HG02981 (cell line): Measurements from ENCODE around the gene VSX2.

Source experiments
- ATAC-seq: cut with Tn5 transposase; IDR thresholded peaks from one replicate; pipeline ENCODE4 v1.9.1; 2021; ENCODE audit warnings: mild to moderate bottlenecking, moderate library complexity; ENCODE audit not compliant: unreplicated experiment

VSX2 gene

DNA sequence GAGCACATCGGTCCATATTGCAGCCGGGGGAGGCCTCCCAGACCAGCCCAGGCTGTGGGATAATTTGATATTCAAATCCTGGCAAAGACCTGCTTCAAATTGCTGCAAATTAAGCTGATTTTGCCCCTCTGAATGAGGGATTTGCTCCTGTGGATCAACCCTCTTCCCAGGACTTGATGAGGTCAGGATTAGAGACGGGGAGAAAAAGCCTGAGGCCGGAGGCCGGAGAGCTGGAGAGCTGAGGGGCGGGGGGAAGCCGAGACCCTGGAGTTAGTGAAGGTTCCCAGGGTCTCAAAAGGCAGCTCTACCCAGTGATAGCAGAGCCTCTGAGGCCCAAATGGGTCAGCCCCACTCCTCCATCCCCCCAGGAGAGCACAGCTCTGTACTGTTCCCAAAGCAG lies 17.5 kb upstream of the VSX2 start:
- ATAC-seq = no peak

DNA sequence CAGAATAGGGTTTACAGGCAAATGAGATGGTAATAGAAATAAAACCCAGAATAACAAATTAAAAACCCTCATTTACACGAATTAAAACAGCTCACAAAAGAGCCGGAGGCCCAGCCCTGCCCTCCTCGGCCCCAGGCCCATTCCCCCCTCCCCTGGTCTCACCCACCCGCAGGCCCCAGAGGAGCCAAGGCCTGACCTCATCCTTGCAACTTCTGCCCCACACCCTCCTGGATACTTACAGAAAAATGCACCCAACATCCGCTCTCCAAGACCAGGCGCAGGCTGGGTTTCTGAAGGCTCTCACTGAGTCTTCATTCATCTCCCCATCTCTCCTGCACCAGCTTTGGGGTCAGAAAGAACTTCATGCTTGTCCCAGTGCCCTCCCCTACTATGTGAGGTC lies 16.2 kb upstream of the VSX2 start:
- ATAC-seq = no peak

GRCh38 chr14:74231784-74232183 lies 7.5 kb upstream of the VSX2 start:
- no peak for ATAC-seq

GRCh38 chr14:74235017-74235416 lies 4.2 kb upstream of the VSX2 start:
- ATAC-seq = no peak

GRCh38 chr14:74237441-74237840 lies 1.8 kb upstream of the VSX2 start:
- ATAC-seq = no peak

- no peak for ATAC-seq
These were observed 872 bp downstream of the VSX2 start for GRCh38 chr14:74239848-74240793.

DNA sequence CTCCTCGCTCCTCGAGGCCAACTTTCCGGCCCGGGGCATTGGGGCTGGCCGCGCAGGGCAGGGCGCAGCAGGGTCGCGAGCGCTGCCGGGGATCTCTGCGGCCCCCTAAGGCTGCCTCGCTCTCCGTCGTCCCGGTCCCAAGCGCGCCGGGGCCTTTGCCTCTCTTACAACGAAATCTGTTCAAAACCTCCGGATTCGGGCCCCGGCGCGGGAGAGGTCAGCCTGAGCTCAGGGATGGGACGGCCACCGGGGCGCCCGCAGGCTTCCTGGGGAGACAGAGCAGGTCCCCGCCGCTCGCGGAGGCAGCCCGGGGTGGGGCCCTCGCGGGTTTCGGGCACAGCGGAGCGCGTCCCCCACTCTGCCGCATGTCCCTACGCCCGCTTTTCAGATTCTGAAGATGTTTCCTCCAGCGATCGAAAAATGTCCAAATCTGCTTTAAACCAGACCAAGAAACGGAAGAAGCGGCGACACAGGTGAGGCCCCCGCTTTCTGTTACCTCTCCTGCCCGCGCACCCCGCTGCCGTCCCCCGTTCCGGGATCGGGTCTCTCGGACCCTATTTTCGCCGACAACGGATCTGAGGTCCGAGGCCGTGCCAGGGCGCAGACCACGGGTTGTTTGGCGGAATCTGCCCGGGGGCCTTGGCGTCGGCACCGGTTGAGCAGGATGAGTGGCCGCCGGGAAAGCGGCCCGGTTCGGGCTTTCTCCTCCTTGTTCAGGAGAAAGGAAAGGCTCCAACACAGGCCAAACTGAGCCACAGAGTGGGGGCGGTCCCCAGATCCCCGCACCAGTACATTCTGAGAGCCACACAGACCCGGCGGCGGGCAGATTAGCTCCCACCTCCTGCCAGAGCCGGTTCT lies 1.8 kb downstream of the VSX2 start:
- ATAC-seq = no peak

DNA sequence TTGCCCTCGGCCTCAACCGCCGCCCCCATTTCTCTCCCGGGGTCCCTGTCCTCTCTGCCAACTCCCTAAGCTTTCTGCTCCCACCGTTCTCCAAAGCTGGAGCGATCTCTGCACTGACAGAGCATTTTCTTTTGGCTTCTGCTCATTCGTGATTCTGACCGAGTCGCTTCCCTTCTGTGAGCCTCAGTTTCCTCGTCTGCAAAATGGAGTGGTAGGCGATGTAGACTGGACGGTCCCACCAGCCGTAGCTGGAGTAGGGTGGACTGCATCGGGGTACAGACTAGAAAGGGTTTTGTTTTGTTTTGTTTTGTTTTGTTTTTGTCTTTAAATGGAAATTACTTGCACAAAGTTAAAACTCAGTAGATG lies 2.4 kb downstream of the VSX2 start:
- ATAC-seq = no peak

- ATAC-seq = no peak
These were observed 3.0 kb downstream of the VSX2 start for GRCh38 chr14:74242021-74242779.

DNA sequence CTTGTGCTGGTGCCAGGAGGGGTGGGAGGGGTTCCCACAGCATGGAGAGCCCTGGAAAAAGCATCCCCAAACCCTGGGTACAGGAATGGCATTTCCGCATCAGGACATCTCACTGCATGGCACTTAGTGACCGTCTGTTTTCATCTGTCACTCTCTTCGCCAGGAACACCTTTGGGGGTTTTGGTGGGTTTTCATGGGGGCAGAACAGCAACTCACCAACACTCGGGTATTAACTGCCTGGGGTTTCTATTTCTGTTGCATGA lies 3.5 kb downstream of the VSX2 start:
- ATAC-seq = no peak

- ATAC-seq = no peak
These were observed 3.8 kb downstream of the VSX2 start for GRCh38 chr14:74243051-74243450.

DNA sequence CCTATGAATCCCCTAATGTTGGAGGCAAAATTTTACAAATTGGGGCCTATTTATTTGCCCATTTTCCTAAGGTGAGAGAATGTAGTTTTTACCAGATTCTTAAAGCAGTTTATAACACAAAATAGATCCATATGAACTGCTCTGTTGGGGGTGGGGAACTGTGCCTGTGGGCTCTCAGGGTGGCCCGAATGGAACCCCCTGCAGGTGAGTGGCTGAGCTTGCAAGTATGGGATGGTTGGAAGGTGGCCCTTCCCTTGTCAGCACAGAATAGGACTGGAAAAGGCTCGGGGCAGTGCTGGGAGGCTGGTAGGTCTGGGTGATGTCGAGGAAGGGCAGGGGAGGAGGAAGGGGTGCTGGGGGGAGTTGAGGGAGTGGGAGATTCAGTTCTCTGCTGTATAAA lies 4.9 kb downstream of the VSX2 start:
- no peak for ATAC-seq

DNA sequence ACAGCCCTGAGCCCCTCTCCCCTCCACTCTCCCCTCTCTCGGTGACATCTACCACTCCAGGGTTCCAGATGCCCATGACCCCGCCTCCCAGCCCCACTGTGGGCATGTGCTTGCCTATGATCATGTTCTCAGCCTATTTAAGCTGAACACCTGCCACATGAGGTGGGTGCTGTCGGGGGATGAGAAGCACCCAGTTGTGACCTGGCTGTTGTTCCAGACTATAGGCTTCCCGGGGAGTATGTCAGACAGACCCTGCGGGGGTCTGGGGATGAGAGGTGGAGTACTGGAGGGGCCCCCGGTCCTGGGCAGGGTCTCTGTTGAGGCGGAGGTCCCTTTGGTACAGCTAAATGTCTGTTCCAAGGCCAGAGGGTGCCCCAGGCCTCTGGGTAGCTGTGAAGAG lies 6.0 kb downstream of the VSX2 start:
- ATAC-seq = no peak

GRCh38 chr14:74246542-74246941 lies 7.3 kb downstream of the VSX2 start:
- no peak for ATAC-seq

DNA sequence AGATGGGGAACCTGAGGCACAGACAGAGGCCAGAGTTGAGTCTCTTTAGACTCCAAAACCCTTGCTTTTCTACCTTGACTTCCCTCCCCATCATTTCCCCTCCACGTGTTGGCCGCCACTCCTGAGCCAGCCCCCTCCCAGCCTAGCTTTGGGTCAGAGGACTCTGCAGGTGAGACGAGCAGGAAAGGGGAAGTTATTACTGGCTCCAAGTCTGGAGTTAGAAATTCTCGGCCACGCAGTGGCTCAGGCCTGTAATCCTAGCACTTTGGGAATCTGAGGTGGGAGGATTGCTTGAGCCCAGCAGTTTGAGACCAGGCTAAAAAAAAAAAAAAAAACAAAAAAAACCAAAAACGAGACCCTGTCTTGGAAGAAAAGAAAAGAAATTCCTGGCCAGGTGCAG lies 8.8 kb downstream of the VSX2 start:
- no peak for ATAC-seq

DNA sequence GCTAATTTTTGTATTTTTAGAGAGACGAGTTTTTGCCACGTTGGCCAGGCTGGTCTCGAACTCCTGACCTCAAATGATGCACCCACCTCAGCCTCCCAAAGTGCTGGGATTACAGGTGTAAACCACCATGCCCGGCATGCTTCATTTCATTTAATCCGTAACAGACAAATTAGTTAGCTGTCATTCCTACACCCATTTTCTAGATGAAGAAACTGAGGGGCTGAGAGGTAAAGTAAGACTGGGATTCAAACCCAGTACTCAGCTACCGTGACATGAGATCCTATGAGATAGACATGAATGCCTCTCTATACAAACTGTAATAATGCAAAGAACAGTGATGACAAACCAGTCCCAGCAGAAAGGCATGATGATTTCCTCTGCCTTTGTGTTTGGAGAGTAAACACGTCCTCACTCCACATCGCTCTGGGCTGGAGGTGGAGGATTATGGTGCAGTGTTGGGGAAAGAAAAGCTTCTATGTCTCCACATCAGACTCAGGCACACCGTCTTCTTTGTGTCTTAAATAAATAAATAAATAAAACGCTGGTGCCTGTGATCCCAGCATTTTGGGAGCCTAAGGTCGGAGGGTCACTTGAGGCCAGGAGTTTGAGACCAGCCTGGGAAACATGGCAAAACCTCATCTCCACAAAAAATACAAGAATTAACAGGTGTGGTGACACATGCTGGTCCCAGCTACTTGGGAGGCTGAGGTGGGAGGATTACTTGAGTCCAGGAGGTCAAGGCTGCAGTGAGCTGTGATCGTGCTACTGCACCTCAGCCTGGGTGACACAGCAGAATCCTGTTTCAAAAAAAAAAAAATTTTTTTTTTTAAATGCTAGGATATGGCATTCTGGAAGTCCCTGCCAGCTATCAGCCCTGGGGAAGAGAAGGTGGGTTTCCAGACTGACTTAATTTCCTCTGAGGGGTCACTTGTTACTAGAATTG lies 10.5 kb downstream of the VSX2 start:
- ATAC-seq = no peak

- ATAC-seq = no peak
These were observed 16.0 kb downstream of the VSX2 start for GRCh38 chr14:74255281-74255680.

- peak; percentile 75 for ATAC-seq
These were observed 18.1 kb downstream of the VSX2 start for GRCh38 chr14:74257078-74257940.

GRCh38 chr14:74257941-74258763 lies 18.9 kb downstream of the VSX2 start:
- ATAC-seq = no peak
